Progenitor cell of endocrine pancreas (in vitro differentiated cells): ENCODE measurements around the gene TLR3. TPM values are rescaled to one million over a fixed set of nuclear protein-coding genes. Genes with fewer than 3 reads are reported as not detected.

Experiments used
- DNase-seq: peaks from one replicate; pipeline ENCODE4 v3.0.0; 2021; ENCODE audit warnings: low spot score; ENCODE audit not compliant: unreplicated experiment
- H3K27ac Mint-ChIP-seq: 2 replicates; pipeline ENCODE4 v1.8.0; 2021; ENCODE audit warnings: mild to moderate bottlenecking, moderate library complexity, mixed read lengths
- H3K27me3 Mint-ChIP-seq: 2 replicates; pipeline ENCODE4 v1.8.0; 2021; ENCODE audit warnings: mixed read lengths
- H3K36me3 Mint-ChIP-seq: 2 replicates; pipeline ENCODE4 v1.8.0; 2022; ENCODE audit warnings: mixed read lengths; ENCODE audit not compliant: insufficient read depth
- H3K4me1 Mint-ChIP-seq: 2 replicates; pipeline ENCODE4 v1.8.0; 2021; ENCODE audit warnings: low read depth, mixed read lengths
- H3K4me3 Mint-ChIP-seq: 2 replicates; pipeline ENCODE4 v1.8.0; 2021; ENCODE audit warnings: low read depth, mild to moderate bottlenecking, moderate library complexity, mixed read lengths
- H3K9me3 Mint-ChIP-seq: 2 replicates; pipeline ENCODE4 v1.8.0; 2021; ENCODE audit warnings: low read depth, mixed read lengths
- total RNA-seq: library from RNA; stranded (reverse); gene quantifications from 2 replicates; pipeline ENCODE4 v1.2.1, GENCODE V29; 2021
- TF ChIP-seq, protein P1 (sequence below): fragments of 200-600 bp; sonication (generic); IDR thresholded peaks from one replicate; pipeline ENCODE4 v1.5.0; 2021; ENCODE audit warnings: antibody characterized with exemption, mild to moderate bottlenecking; ENCODE audit not compliant: unreplicated experiment

TLR3 gene
- total RNA-seq, 1 donor from 2014 or later, result not detected

DNA sequence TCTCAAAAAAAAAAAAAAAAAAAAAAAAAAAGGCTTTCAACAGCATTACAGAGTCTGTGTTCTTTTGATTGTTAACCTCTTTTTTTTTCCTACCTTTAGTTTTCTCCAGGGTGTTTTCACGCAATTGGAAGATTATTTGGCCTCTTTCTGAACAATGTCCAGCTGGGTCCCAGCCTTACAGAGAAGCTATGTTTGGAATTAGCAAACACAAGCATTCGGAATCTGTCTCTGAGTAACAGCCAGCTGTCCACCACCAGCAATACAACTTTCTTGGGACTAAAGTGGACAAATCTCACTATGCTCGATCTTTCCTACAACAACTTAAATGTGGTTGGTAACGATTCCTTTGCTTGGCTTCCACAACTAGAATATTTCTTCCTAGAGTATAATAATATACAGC, 13.3 kb downstream of the TLR3 start:
- Mint-ChIP-seq H3K9me3 (no peaks in the 10 kb centered on the region), H3K4me3 (no peak overlapping the region), H3K27ac (no peak overlapping the region), H3K36me3 (no peaks in the 10 kb centered on the region), H3K27me3 (peaks cover 32% of the 10 kb centered on the region), H3K4me1 (peaks cover 16% of the 10 kb centered on the region)
- DNase-seq, result no peak
- TF ChIP-seq, protein P1, sequence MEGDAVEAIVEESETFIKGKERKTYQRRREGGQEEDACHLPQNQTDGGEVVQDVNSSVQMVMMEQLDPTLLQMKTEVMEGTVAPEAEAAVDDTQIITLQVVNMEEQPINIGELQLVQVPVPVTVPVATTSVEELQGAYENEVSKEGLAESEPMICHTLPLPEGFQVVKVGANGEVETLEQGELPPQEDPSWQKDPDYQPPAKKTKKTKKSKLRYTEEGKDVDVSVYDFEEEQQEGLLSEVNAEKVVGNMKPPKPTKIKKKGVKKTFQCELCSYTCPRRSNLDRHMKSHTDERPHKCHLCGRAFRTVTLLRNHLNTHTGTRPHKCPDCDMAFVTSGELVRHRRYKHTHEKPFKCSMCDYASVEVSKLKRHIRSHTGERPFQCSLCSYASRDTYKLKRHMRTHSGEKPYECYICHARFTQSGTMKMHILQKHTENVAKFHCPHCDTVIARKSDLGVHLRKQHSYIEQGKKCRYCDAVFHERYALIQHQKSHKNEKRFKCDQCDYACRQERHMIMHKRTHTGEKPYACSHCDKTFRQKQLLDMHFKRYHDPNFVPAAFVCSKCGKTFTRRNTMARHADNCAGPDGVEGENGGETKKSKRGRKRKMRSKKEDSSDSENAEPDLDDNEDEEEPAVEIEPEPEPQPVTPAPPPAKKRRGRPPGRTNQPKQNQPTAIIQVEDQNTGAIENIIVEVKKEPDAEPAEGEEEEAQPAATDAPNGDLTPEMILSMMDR, result no peak

DNA sequence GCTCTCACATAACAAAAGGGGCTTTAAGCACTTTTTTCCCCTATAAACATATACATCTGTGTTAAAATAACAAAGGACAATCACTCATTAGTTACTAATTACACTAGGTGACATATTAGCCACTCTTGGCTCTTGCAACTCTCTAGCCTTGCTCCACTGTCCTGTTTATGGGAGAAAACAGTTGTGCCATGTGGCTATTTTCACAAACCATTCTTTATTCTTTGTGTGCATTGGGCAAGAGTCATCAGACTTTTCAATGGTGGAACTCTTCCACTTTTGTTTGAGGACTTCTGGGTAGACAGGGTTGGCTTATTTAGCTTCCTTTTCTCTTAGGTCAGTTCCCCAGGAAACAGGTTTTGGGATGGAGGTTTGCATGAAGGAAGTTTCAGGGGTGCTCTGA, 19.6 kb downstream of the TLR3 start:
- peaks cover 4% of the 10 kb centered on the region for H3K9me3 Mint-ChIP-seq
- peaks cover 1% of the 10 kb centered on the region for H3K27me3 Mint-ChIP-seq
- no peak overlapping the region for H3K4me3 Mint-ChIP-seq
- peaks cover 5% of the 10 kb centered on the region for H3K4me1 Mint-ChIP-seq
- peaks cover 3% of the 10 kb centered on the region for H3K36me3 Mint-ChIP-seq
- H3K27ac Mint-ChIP-seq, result peak overlapping the region; percentile 67
- no peak for DNase-seq
- TF ChIP-seq, protein P1, result no peak

DNA sequence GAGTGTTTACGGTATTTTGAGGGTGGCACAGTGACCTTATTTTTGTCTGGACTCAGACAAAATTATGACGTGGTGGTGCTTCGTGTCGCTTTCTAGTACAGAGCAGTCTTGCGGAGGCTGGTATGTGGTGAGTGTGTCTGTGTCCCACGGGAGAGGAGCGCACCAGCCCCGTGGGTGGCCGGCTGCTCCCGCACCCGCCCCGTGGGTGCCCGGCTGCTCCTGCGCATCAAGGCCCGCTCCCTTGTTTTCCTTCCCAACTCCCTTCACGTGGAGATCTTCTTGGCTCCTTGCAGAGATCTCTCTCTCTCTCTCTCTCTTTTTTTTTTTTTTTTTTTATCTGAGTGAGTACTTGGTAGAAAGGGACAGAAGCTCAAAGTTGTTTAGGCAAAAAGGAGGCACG, 23.3 kb downstream of the TLR3 start:
- Mint-ChIP-seq H3K4me3 (no peak overlapping the region), H3K9me3 (peaks cover 4% of the 10 kb centered on the region), H3K27ac (no peak overlapping the region), H3K36me3 (peaks cover 3% of the 10 kb centered on the region), H3K27me3 (peaks cover 19% of the 10 kb centered on the region), H3K4me1 (peaks cover 7% of the 10 kb centered on the region)
- TF ChIP-seq, protein P1, result no peak
- DNase-seq, result no peak

DNA sequence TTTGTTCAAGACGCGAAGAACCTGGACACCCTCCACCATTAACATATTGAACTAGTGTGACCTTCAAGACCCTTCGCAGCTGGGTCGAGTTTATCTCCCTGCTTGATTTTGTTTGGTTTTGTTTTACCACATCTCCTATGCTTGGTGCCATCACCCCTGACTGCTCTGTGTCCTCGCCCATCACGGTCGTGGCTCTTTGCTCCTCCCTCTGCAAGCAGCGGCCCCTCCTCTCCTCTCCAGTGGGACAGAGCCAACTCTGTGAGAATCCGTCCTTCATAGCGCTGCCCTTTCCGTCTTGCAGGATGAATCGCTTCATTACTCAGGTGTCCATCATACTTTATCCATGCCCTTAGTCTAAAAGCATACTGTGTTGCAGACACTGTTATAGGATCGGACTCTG, 26.4 kb downstream of the TLR3 start:
- TF ChIP-seq, protein P1, result no peak
- no peak overlapping the region for H3K27ac Mint-ChIP-seq
- H3K4me1 Mint-ChIP-seq, result peaks cover 2% of the 10 kb centered on the region
- H3K27me3 Mint-ChIP-seq, result peaks cover 21% of the 10 kb centered on the region
- peaks cover 3% of the 10 kb centered on the region for H3K36me3 Mint-ChIP-seq
- H3K4me3 Mint-ChIP-seq, result no peak overlapping the region
- peaks cover 4% of the 10 kb centered on the region for H3K9me3 Mint-ChIP-seq
- DNase-seq, result no peak

DNA sequence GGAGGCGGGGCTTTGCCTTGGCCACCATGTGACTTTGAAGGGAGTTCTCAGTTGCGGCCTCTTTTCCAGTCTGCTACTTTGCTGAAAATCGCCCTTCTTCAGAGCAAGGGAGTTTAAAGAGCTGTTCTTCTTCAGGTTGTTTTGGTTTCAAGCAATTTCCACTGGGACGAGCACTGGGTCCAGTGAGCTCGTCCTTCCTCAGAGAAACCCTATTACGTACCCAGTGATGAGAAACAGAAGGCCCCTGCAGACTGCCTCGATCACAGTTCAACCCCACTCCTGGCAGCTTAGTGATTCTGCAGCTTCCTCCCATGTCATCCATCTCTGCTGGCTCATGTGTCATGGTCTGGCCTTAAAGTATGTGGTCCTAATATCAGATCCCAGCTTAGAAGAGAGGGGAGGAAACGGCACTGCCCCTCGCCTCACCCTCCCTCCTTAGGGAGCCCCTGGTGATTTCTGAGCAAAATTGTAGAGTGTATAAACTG, 27.8 kb downstream of the TLR3 start:
- Mint-ChIP-seq H3K4me3 (no peak overlapping the region), H3K27ac (no peak overlapping the region), H3K4me1 (peaks cover 2% of the 10 kb centered on the region), H3K9me3 (no peaks in the 10 kb centered on the region), H3K27me3 (peaks cover 21% of the 10 kb centered on the region), H3K36me3 (no peaks in the 10 kb centered on the region)
- TF ChIP-seq, protein P1, result no peak
- DNase-seq, result no peak
